Measurements from ENCODE around the gene ITM2A.

The ITM2A gene

GRCh38 chrX:79366873-79367749, at the start of gene ITM2A:
ITM2A (minus strand) TSS chrX:79367334; CDS start chrX:79367215, 119 bp downstream.
- DNase-seq (ENCODE audit: low read depth) = no peak

- DNase-seq (ENCODE audit: low read depth) = no peak
Measured at GRCh38 chrX:79415056-79415455, 47.9 kb upstream of the ITM2A start.

GRCh38 chrX:79413963-79414362, 46.8 kb upstream of the ITM2A start:
- DNase-seq (ENCODE audit: low read depth) = no peak

GRCh38 chrX:79412972-79413371, 45.8 kb upstream of the ITM2A start:
- DNase-seq (ENCODE audit: low read depth) = peak; percentile 0

GRCh38 chrX:79412166-79412565, 45.0 kb upstream of the ITM2A start:
- no peak for DNase-seq (ENCODE audit: low read depth)

GRCh38 chrX:79409657-79410056, 42.5 kb upstream of the ITM2A start:
- no peak for DNase-seq (ENCODE audit: low read depth)

GRCh38 chrX:79408623-79409322, 41.6 kb upstream of the ITM2A start:
- DNase-seq (ENCODE audit: low read depth) = no peak

- DNase-seq (ENCODE audit: low read depth) = no peak
Measured at GRCh38 chrX:79400623-79401022, 33.5 kb upstream of the ITM2A start.

GRCh38 chrX:79375340-79375739, 8.2 kb upstream of the ITM2A start:
- no peak for DNase-seq (ENCODE audit: low read depth)

GRCh38 chrX:79371640-79372039, 4.5 kb upstream of the ITM2A start:
- no peak for DNase-seq (ENCODE audit: low read depth)

- no peak for DNase-seq (ENCODE audit: low read depth)
Measured at GRCh38 chrX:79371101-79371500, 4.0 kb upstream of the ITM2A start.

- DNase-seq (ENCODE audit: low read depth) = no peak
Measured at GRCh38 chrX:79369871-79370270, 2.7 kb upstream of the ITM2A start.

GRCh38 chrX:79368441-79368840, 1.3 kb upstream of the ITM2A start:
- DNase-seq (ENCODE audit: low read depth) = no peak

GRCh38 chrX:79367907-79368306, 773 bp upstream of the ITM2A start:
- no peak for DNase-seq (ENCODE audit: low read depth)

GRCh38 chrX:79366556-79366872, 620 bp downstream of the ITM2A start:
- no peak for DNase-seq (ENCODE audit: low read depth)

GRCh38 chrX:79365591-79365990, 1.5 kb downstream of the ITM2A start:
- no peak for DNase-seq (ENCODE audit: low read depth)

GRCh38 chrX:79364306-79364705, 2.8 kb downstream of the ITM2A start:
- no peak for DNase-seq (ENCODE audit: low read depth)

GRCh38 chrX:79361192-79361870, 5.8 kb downstream of the ITM2A start:
- DNase-seq (ENCODE audit: low read depth) = no peak

GRCh38 chrX:79336869-79337815, 30.0 kb downstream of the ITM2A start:
- no peak for DNase-seq (ENCODE audit: low read depth)

- DNase-seq (ENCODE audit: low read depth) = no peak
Measured at GRCh38 chrX:79330022-79330421, 37.1 kb downstream of the ITM2A start.

GRCh38 chrX:79325263-79325958, 41.7 kb downstream of the ITM2A start:
- DNase-seq (ENCODE audit: low read depth) = no peak

Data from ELR (cell line).